GM12878 (cell line): ENCODE data around the gene DNMT3L. TPM values are rescaled to one million over a fixed set of nuclear protein-coding genes. Genes with fewer than 3 reads are reported as not detected.

Source experiments
- ATAC-seq: fragments of 200-7000 bp; cut with Tn5 transposase; 3 replicates; pipeline ENCODE4 v1.9.1; 2020; ENCODE audit warnings: mild to moderate bottlenecking, moderate library complexity
- BruUV-seq: library from RNA; stranded (reverse); fragments of 400-500 nt; replicated peaks from 2 replicates; lab custom pipeline; 2021; lab: Mats Ljungman, UMichigan
- CTCF ChIA-PET: fragments of 300-600 bp; sonication (Branson Sonifier 250); formaldehyde crosslinking; extraction: SDS; loops from one replicate; lab custom pipeline; 2021; ENCODE audit warnings: inconsistent platforms; lab: Yijun Ruan, JAX
- POLR2A ChIA-PET: fragments of 350-600 bp; formaldehyde crosslinking; extraction: SDS; loops from one replicate; lab custom pipeline; 2021; ENCODE audit warnings: inconsistent platforms; lab: Charles Lee
- RAD21 ChIA-PET: fragments of 300-600 bp; sonication (Branson Sonifier 250); formaldehyde crosslinking; loops from one replicate; lab custom pipeline; 2023; ENCODE audit warnings: antibody characterized with exemption; ENCODE audit not compliant: unreplicated experiment; lab: Charles Lee
- SMC1A ChIA-PET: fragments of 300-600 bp; sonication (Branson Sonifier 250); formaldehyde crosslinking; loops from one replicate; lab custom pipeline; 2023; ENCODE audit not compliant: unreplicated experiment, uncharacterized antibody; lab: Charles Lee
- DNase-seq: peaks from one replicate; pipeline ENCODE4 v3.0.0-alpha.2; 2011; ENCODE audit warnings: low read depth, low spot score
- FAIRE-seq: peaks from 3 replicates; lab custom pipeline; 2011; peaks lifted over from hg19 to GRCh38; lab: Jason Lieb, UNC
- H2AFZ ChIP-seq: 2 replicates; pipeline ENCODE4 v1.6.0; 2011; ENCODE audit warnings: low read depth, low read length, control low read depth; ENCODE audit not compliant: control insufficient read depth
- H3K27ac ChIP-seq: 2 replicates; pipeline ENCODE4 v1.5.1; 2011; ENCODE audit warnings: control low read depth; ENCODE audit not compliant: control insufficient read depth, insufficient read depth
- H3K27me3 ChIP-seq, 2 experiments: replicated peaks in 1 of 2; 2 replicates each; pipeline versions ENCODE4 v1.6.0 to v1.6.1; 2011; ENCODE audit warnings: low read length in 1 of 2; ENCODE audit not compliant: control insufficient read depth in 2 of 2, insufficient read depth in 2 of 2
- H3K36me3 ChIP-seq, 2 experiments: 2 replicates each; pipeline ENCODE4 v1.5.1; 2011; ENCODE audit warnings: low read length in 1 of 2; ENCODE audit not compliant: control insufficient read depth in 2 of 2, insufficient read depth in 2 of 2
- H3K4me1 ChIP-seq: 2 replicates; pipeline ENCODE4 v1.6.1; 2011; ENCODE audit warnings: mild to moderate bottlenecking, low read length, moderate library complexity, mixed read lengths; ENCODE audit not compliant: control insufficient read depth, insufficient read depth
- H3K4me2 ChIP-seq: 2 replicates; pipeline ENCODE4 v1.6.0; 2011; ENCODE audit warnings: control low read depth; ENCODE audit not compliant: control insufficient read depth, insufficient read depth
- H3K4me3 ChIP-seq: fragments of 200-600 bp; sonication (generic); 2 replicates; pipeline ENCODE4 v1.5.1; 2016
- H3K79me2 ChIP-seq: 2 replicates; pipeline ENCODE4 v1.6.0; 2011; ENCODE audit warnings: low read length; ENCODE audit not compliant: control insufficient read depth, insufficient read depth
- H3K9ac ChIP-seq: 2 replicates; pipeline ENCODE4 v1.8.0; 2011; ENCODE audit warnings: low read length, control low read depth, mixed read lengths; ENCODE audit not compliant: control insufficient read depth, insufficient read depth
- H3K9me3 ChIP-seq: replicated peaks from 3 replicates; pipeline ENCODE4 v1.5.1; 2011; ENCODE audit warnings: mild to moderate bottlenecking, low read length; ENCODE audit not compliant: control insufficient read depth, insufficient read depth
- H4K20me1 ChIP-seq: 2 replicates; pipeline ENCODE4 v1.6.0; 2011; ENCODE audit not compliant: control insufficient read depth, insufficient read depth
- CHD1 ChIP-seq: IDR thresholded peaks from 2 replicates; pipeline ENCODE4 v1.6.1; 2012; ENCODE audit warnings: low read depth, low read length, improper control_type of control experiment
- CHD4 ChIP-seq: fragments of 200-600 bp; sonication (generic); IDR thresholded peaks from 2 replicates; pipeline ENCODE4 v1.6.1; 2016; ENCODE audit warnings: mild to moderate bottlenecking
- NFIC ChIP-seq: IDR thresholded peaks from 2 replicates; pipeline ENCODE4 v1.6.1; 2012; ENCODE audit warnings: low read depth, mild to moderate bottlenecking, inconsistent platforms, low read length, moderate library complexity
- NKRF ChIP-seq: fragments of 450-650 bp; conservative IDR thresholded peaks from 2 replicates; pipeline ENCODE4 v1.6.1; 2017; ENCODE audit warnings: mild to moderate bottlenecking, moderate library complexity
- RB1 ChIP-seq: fragments of 450-650 bp; formaldehyde crosslinking; IDR thresholded peaks from 2 replicates; pipeline ENCODE4 v1.6.1; 2017; ENCODE audit warnings: mild to moderate bottlenecking, borderline replicate concordance
- SMAD1 ChIP-seq: fragments of 450-650 bp; IDR thresholded peaks from 2 replicates; pipeline ENCODE4 v1.6.1; 2018; ENCODE audit warnings: mild to moderate bottlenecking, low read depth; ENCODE audit not compliant: partially characterized antibody
- ZBTB40 ChIP-seq: fragments of 450-650 bp; IDR thresholded peaks from 2 replicates; pipeline ENCODE4 v1.6.1; 2016; ENCODE audit warnings: mild to moderate bottlenecking, moderate library complexity, borderline replicate concordance
- ZNF24 ChIP-seq: fragments of 450-650 bp; IDR thresholded peaks from 2 replicates; pipeline ENCODE4 v1.6.1; 2017; ENCODE audit warnings: antibody characterized with exemption, mild to moderate bottlenecking
- WGBS: methylation state at CpG from one replicate; pipeline ENCODE4 v1.1.6; 2016; ENCODE audit warnings: low lambda C conversion rate; ENCODE audit not compliant: insufficient replicate concordance, insufficient coverage; ENCODE audit errors: missing lambda C conversion rate; 5-methylcytosine and 5-hydroxymethylcytosine counted together
- in situ Hi-C: fragments of 300-500 bp; cut with MboI; formaldehyde crosslinking; loops from 9 replicates; pipeline ENCODE4 v1.14.3; 2018; ENCODE audit warnings: mixed read lengths
- intact Hi-C: fragments of 100-400 bp; cut with micrococcal nuclease; formaldehyde crosslinking; loops from one replicate; pipeline ENCODE4 v1.14.2; 2022; ENCODE audit not compliant: unreplicated experiment
- polyA plus RNA-seq, 11 experiments: library from polyadenylated mRNA; depleted of rRNA in 4 of 11; unstranded in 6 of 11; stranded (reverse) in 5 of 11; fragments of >200 nt; fragmentation: Nextera tagmentation in 4 of 11; fragmentation: Illumina TruSeq in 1 of 11; extraction: Ambion mirVana in 4 of 11; extraction: Trizol in 1 of 11; gene quantifications; 1 replicate in 1 of 11; 2 replicates in 10 of 11; pipeline versions ENCODE4 v1.2.1 to v1.2.3, GENCODE V29; 2011 to 2016; ENCODE audit warnings: inconsistent platforms in 2 of 11, missing spikeins in 2 of 11, low read depth in 1 of 11
- total RNA-seq, 4 experiments: library from RNA; depleted of rRNA in 3 of 4; stranded (reverse); fragments of >200 nt in 3 of 4; fragmentation: Illumina TruSeq in 1 of 4; extraction: Trizol in 1 of 4; gene quantifications; 2 replicates each; pipeline versions ENCODE4 v1.2.1 to v1.2.3, GENCODE V29; 2013 to 2021

DNMT3L gene
- total and polyA plus RNA-seq, 10 of the 15 experiments (the other 5 are each of a cell fraction or from before 2014, with no cell fraction given): not detected

GRCh38 chr21:44263221-44263760 lies 1.6 kb upstream of the DNMT3L start:
- H3K4me2 ChIP-seq: no peak overlapping the region
- H3K27me3 ChIP-seq: no peaks in the 10 kb centered on the region
- H3K27ac ChIP-seq: no peak overlapping the region
- no peaks in the 10 kb centered on the region for H4K20me1 ChIP-seq
- FAIRE-seq: no peak
- no peaks in the 10 kb centered on the region for H3K79me2 ChIP-seq
- ATAC-seq: no peak
- TF ChIP-seq NFIC (no peak), ZNF24 (no peak), CHD4 (no peak), CHD1 (no peak), SMAD1 (no peak), NKRF (no peak), RB1 (no peak), ZBTB40 (no peak)
- no peaks in the 10 kb centered on the region for H3K9me3 ChIP-seq
- no TSS peak for BruUV-seq
- WGBS: 38% methylated on average over 9 of the region's 18 CpGs
- no peak overlapping the region for H3K9ac ChIP-seq
- no peaks in the 10 kb centered on the region for H3K36me3 ChIP-seq
- RAD21 ChIA-PET: no interaction called here
- POLR2A ChIA-PET: no interaction called here
- SMC1A ChIA-PET: no interaction called here
- intact Hi-C loops (no loop called here), in situ Hi-C loops (no loop called here)
- H2AFZ ChIP-seq: no peak overlapping the region
- H3K4me3 ChIP-seq: no peak overlapping the region
- DNase-seq: no peak
- no peaks in the 10 kb centered on the region; the same call in 1 of the 2 replicates for H3K4me1 ChIP-seq
- CTCF ChIA-PET: no interaction called here
